ENCODE data around the gene CDHR5.
"Not testable (repeated sequence)": the region's sequence is repeated elsewhere in the genome, so short reads cannot be mapped to it uniquely, and the experiment has no call there.

The CDHR5 gene

DNA sequence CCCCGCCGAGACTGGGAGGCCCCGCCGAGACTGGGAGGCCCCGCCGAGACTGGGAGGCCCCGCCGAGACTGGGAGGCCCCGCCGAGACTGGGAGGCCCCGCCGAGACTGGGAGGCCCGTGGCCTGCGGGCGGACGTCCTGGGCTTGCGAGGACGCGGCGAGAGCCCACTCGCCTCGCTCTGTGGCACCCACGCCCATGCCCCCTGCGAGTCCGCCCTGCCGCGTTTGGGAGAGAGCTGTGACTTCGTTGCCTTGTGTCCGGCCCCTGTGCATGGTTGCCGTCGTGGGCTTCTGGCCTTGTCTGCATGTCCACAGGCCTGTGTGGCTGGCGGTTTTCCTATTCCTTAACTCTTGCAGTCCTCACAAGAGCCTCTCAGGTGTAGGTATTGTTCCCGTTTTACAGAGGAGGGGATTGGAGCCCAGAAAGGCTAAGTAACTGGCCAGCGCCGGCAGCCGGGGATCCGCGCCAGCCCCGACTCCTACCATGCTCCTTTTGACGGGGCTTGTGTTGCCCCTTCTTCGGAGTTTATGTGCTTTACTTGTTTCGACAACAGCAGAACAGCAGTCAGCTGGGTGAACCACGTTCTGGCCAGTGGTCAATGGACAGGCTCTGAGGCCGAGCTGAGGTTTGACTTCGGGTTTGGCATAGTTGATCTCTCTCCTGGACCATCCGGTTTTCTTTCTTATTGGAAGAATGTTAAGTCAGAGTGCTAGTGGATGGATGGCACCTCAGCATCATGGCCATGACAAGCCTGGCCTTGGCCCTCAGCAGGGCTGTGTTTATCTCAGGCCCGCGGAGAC, 47.7 kb downstream of the CDHR5 start:
- peak overlapping the region; percentile 95 for H3K27ac ChIP-seq
- TF ChIP-seq, protein P1, sequence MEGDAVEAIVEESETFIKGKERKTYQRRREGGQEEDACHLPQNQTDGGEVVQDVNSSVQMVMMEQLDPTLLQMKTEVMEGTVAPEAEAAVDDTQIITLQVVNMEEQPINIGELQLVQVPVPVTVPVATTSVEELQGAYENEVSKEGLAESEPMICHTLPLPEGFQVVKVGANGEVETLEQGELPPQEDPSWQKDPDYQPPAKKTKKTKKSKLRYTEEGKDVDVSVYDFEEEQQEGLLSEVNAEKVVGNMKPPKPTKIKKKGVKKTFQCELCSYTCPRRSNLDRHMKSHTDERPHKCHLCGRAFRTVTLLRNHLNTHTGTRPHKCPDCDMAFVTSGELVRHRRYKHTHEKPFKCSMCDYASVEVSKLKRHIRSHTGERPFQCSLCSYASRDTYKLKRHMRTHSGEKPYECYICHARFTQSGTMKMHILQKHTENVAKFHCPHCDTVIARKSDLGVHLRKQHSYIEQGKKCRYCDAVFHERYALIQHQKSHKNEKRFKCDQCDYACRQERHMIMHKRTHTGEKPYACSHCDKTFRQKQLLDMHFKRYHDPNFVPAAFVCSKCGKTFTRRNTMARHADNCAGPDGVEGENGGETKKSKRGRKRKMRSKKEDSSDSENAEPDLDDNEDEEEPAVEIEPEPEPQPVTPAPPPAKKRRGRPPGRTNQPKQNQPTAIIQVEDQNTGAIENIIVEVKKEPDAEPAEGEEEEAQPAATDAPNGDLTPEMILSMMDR (conservative IDR thresholded peaks at IDR 0.05), result no peak

DNA sequence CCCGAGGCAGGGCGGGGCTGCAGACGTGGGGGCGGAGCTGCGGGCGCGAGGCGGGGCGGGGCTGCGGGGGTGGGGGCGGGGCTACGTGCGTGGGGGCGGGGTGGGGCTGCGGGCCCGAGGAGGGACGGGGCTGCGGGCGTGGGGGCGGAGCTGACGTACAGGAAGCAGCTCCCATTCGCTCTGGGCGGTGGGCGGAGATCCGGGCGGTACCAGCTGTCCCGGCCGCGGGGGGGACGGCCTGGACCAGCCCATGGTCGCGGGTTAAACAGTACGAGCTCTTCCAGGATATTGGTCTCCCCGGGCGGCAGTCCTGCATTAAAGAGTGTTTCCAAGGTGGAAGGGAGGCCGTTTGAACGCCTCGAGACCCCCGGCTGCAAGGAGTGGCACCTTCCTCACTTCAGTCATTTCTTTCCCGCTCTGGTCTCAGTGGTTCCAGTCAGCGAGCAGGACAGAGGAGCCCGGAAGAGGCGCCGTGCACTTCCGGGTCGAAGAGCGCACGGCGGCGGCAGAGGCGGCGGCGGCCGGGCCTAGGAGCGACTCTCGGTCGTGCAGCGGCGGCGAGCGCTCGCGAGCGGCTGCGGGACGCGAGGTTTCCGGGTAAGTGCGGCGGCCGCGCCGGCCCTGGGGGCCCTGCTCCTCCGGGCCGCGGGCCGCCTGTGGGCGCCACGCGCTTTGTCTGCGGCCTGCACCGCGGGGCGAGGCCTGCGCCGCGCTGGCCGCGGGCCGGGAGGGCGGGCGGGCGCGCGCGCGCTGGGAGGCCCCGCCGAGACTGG, 48.6 kb downstream of the CDHR5 start, which contains the start of gene PHRF1:
Gene PHRF1, plus strand, starts transcription at position 475 of the 773 bp plus-strand sequence. CDS start 5,043 bp downstream, outside the sequence.
- peak within 1 kb of the TSS; percentile 95 for H3K27ac ChIP-seq
- TF ChIP-seq, protein P1 (conservative IDR thresholded peaks at IDR 0.05), result no peak

DNA sequence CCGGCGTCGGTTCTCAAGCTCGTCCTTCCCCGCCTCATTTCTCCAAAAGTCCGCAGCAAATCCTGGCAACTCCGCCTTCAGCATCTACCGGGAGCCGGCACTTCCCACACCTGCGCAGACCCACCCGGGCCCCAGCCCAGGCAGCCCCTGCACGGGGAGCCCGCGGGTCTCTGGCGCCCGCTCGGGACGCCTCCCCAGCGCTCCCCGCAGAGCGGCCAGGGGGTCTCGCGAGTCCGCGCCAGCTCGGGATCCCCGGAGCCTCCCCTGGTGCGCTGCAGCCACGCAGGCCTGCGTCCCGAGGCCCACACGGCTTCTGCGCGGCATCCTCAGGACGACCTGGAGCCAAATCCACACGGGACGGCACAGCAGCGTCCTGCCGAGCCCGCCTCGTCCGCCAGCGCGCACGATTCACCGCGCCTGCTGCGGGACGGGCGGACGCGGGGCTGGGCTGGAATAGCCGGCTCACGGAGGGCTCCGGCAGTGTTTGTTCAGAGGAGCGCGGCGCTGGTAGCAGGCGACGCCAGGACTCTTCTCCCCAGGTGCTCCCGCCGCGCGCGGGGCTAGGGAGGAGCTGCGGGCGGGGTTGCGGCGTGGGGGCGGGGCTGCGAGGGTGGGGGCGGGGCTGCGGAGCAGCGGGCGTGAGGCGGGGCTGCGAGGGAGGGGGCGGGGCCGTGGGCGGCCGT, 49.3 kb downstream of the CDHR5 start:
- peak overlapping the region; percentile 95 for H3K27ac ChIP-seq
- TF ChIP-seq, protein P1 (conservative IDR thresholded peaks at IDR 0.05), result no peak

DNA sequence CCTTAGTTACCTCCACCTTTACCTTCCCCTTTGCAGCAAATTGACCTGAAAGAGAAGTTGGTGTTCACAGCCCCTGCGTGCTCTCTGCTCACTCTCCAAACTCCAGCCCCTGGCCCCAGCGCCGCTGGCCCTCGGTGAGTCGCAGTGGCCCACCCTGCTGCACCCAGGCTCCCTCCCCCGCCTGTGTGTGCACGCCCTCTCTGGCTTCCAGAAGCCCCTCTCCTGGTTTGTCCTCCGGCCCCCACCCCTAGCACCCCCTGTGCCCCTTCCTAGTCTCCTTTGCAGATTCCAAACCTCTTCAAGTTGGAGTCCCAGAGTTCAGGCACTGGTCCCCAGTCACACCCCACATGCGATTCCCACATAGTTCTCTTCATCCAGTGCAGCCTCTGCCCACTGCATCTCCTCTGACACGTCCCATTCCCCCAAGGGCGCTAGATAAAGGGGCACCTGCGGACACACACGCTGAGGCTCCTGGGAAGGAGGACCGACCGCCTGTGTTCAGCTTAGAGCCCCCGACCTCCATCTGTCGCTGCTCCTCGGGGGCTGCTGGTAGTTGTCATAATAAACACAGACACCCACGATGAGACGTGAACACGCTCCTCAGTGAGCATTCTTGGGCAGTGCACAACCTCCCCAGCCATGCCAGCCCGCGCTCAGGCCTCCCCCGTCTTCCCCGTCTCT, 50.0 kb downstream of the CDHR5 start:
- peak overlapping the region; percentile 95 for H3K27ac ChIP-seq
- TF ChIP-seq, protein P1 (conservative IDR thresholded peaks at IDR 0.05), result no peak

DNA sequence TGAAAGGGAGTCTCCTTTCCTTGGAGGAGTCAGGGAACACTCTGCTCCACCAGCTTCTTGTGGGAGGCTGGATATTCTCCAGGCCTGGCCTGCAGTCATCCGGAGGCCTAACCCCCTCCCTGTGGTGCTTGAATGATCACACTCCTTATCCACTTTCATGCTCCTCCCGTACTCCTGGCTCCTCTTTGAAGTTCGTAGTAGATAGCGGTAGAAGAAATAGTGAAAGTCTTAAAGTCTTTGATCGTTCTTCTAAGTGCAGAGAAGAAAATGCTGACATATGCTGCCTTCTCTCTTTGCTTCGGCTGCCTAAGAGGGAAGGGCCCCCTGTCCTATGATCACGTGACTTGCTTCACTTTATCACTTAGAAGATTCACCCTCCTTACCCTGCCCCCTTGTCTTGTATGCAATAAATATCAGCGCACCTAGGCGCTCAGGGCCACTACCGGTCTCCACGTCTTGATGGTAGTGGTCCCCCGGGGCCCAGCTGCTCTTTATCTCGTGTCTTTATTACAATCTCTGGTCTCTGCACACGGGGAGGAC, 50.7 kb downstream of the CDHR5 start:
- H3K27ac ChIP-seq, result not testable (repeated sequence)

DNA sequence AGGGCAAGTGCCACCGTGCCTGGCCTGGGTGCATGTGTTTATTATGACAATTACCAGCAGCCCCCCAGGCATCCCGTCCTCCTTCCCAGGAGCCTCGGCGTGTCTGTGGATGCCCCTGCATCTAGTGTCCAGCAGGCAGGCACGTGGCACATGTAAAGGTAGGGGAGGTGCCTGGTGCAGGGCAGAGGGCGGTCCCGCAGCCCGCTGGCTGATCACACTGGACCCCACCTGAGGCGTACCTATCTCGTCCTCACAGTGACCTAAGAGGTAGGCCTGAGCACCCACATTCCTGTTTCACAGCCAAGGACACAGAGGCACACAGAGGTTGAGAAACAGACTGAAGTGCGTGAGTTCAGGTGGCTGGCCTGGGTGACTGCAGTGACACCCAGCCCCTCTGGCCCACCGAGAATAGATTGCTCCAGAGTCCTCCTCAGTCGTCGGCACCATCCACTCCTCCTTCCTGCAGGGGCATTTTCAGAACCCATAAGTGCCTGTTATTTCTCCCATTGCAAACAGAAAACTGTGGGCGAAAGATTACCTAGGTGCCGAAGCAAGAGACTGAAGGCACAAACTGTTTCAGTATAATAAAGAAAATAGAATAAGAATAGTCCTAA, 51.5 kb downstream of the CDHR5 start:
- H3K27ac ChIP-seq, result no peak overlapping the region
- TF ChIP-seq, protein P1 (conservative IDR thresholded peaks at IDR 0.05), result no peak

DNA sequence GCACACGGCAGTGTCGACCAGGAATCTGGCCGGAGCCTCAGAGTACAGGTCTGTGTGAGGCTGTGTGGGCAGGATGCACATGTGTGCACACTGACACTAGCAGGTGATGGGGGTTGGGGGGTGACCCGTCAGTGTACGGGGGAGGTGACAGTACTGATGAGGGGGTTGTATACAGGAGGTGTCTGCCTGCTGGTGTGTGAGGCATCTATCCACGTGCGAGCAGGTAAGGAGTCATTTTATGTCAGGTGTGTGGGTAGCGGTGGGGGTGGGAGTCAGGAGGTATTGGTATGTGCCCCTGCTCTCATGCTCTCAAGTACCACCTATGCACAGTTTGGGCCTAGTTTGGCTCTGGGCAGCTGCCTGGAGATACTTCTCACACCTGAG, 53.0 kb downstream of the CDHR5 start:
- no peak overlapping the region for H3K27ac ChIP-seq
- TF ChIP-seq, protein P1 (conservative IDR thresholded peaks at IDR 0.05), result no peak
